Transverse colon (tissue), 3 donors: ENCODE measurements around the gene UBL3.

ENCODE experiments used
- POLR2A ChIP-seq: fragments of 450-650 bp; IDR thresholded peaks from one replicate; pipeline ENCODE4 v1.6.1; 2016; ENCODE audit warnings: antibody characterized with exemption, mild to moderate bottlenecking, moderate library complexity
- POLR2AphosphoS5 ChIP-seq, 3 donors: sonication (generic); formaldehyde crosslinking; IDR thresholded peaks; one replicate each; pipeline ENCODE4 v1.6.1; 2016; ENCODE audit warnings: antibody characterized with exemption in 3 of 3

DNA sequence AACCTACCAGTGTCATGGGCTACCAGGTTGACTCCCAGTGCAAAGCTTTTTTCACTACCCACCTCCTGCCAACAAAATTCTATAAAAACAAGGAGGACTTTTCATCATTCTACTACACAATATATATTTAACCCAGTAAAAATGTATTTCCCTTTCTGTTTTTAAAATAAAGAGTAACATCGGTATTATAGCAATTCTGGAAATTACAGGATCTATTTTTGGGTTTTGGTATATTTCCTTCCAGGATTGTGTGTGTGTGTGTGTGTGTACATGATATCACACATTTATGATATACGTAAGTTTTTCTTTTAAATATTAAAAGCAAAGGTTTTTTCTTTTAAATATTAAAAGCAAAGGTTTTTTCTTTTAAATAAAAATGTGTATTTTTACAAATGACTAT lies 6.0 kb upstream of the UBL3 start:
- no peak for TF ChIP-seq POLR2A
- TF ChIP-seq POLR2AphosphoS5 (IDR thresholded peaks at IDR 0.05): no peak
